Glomerular visceral epithelial cell (primary cell): Measurements from ENCODE around the gene DNAJC7.

Experiments
- DNase-seq: peaks from one replicate; pipeline ENCODE4 v3.0.0-alpha.2; 2016; ENCODE audit errors: extremely low spot score

The DNAJC7 gene

GRCh38 chr17:42016941-42017865, at the start of gene DNAJC7:
Gene DNAJC7 (minus strand): TSS chr17:42017439. CDS start chr17:42017416, 23 bp downstream.
- peak; percentile 93 for DNase-seq

DNA sequence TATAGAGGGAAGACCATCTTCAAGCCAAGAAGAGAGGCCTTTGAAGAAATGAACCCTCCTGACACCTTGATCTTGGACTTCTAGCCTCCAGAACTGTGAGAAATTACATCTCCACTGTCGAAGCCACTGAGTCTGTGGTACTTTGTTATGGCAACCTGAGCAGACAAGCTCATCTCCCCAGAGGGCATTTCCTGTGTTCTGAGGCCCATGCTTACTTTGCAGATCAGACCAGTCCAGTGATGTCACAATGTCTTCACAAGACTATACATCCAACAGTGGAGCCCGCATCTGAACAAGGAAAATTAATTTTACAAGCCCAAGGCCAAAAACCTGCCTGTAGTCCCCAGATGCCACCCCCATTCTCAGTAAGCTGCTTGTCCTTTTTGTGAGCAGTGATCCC, 48.0 kb upstream of the DNAJC7 start:
- no peak for DNase-seq

DNA sequence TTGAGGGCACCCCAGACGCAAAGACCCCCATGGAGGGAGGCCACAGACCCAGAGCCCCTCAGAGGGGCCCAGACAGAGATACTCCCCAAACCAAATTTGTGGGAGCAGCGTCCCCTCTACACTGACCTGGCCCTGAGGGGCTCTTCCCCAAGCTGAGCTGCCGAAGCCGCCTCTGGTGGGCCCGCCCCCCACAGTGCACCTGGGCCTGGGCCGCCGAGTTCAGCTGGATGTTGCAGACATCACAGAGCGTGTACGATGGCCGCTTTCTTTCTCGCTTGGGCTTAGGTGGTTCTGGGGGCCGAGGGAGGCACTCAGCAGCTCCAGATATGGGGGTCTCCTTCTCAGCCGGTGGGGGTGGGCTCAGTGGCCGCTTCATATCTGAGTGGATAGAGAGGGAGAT, 45.4 kb upstream of the DNAJC7 start:
- no peak for DNase-seq

DNA sequence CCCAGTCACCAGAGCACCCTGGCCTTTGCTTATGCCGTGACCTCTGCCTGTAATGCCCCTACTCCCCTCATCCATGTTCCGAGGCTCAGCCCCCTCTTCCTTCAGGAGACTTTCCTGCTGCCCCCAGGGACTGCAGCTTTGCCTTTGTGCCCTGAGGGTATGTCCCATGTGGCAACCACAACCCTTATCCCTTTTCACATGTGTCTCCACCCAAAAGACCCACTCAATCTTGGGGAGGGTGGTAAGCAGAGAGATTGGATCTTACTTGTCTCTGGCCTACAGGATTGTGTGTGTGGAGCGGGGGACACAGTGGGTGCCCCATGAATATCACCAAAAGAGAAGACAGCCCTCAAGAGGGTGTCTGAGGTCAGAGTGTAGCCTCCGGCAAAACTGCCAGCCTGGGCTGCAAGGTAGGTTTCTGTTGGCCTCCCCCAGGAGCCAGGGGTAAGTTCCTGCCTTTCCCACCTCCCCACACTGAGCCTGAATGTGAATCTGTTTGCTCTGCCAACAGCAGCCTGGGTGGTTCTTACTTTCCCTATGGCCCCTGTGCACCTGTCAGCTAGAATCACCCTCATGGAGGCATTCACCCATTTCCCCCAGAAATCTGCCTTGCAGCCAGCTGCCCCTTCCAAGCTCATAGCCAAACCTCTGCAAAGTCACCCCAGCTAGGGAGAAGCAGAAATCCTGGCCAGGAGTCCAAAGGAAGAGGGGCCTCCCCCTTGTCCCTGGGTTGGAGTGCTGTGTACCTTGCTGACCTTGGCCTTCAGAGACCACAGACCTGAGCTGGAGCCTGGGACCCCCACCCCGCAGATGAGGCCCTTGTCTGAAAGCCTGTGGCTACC, 44.6 kb upstream of the DNAJC7 start:
- no peak for DNase-seq

- no peak for DNase-seq
These were observed 43.0 kb upstream of the DNAJC7 start for GRCh38 chr17:42060231-42060630.

DNA sequence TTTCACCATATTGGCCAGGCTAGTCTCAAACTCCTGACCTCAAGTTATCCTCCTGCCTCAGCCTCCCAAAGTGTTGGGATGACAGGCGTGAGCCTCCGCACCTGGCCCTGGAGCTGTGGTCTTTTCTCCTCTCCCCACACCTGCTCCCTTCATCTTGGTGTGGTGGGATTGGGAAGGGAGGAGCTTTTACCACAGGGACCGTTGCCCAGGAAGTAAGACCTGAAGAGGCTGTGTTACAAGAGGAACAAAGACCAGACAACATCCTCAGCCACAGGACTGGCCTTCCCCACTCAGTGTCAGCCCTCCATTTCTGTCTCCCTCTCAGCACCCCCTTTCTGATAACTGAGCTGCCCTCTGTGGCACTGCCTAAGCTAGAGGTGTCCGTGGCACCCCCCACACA, 42.6 kb upstream of the DNAJC7 start:
- DNase-seq: no peak

GRCh38 chr17:42058063-42058462, 40.8 kb upstream of the DNAJC7 start:
- no peak for DNase-seq

DNA sequence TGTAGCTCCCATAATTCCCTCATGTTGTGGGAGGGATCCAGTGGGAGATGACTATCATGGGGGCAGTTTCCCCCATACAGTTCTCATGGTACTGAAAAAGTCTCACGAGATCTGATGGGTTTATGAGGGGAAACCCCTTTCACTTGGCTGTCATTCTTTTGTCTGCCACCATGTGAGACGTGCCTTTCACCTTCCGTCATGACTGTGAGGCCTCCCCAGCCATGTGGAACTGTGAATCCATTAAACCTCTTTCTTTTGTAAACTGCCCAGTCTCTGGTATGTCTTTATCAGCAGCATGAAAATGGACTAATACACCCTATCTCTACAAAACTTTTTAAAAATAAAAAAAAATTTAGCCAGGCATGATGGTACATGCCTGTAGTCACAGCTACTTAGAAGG, 39.4 kb upstream of the DNAJC7 start:
- no peak for DNase-seq

DNA sequence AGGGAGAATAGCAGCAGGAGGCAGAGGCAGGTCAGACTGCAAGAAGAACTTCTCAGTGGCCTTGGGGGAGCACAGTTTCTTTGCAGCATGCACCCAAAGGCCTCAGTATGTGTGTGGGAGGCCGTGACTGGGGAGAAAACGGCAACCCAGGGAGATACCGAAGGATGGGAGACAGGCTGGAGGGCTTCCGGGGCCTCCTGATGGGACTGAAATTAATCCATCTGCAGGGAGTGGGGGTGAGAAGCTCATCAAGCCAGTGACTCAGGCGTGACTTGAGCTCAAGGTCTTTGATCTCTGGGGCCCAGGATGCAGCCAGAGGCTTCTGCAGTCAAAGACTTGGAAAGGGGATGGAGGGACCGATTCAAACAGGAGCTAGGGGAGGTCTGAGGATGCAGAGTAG, 38.3 kb upstream of the DNAJC7 start:
- DNase-seq: peak; percentile 42

DNA sequence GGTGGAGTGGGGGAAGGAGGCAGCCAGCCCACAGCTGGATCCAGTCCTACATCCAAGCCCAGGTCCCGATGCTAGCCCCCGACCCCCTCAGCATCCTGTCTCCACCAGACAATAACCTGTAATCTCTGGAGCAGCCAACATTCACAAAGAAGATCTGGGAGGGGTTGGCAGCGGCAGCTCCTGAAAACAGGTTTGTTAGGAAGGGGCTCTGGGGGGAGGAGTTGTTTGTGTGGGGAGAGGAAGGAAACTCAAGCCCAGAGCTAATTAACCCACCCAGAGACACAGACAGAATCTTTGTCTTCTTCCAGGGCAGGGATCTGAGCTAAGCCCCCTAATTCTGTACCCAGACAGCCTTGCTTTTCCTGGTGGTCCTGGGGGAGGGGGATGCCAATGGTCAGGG, 37.8 kb upstream of the DNAJC7 start:
- DNase-seq: no peak

GRCh38 chr17:42053731-42054500, 36.7 kb upstream of the DNAJC7 start:
- no peak for DNase-seq

GRCh38 chr17:42052346-42052877, 35.2 kb upstream of the DNAJC7 start:
- no peak for DNase-seq

DNA sequence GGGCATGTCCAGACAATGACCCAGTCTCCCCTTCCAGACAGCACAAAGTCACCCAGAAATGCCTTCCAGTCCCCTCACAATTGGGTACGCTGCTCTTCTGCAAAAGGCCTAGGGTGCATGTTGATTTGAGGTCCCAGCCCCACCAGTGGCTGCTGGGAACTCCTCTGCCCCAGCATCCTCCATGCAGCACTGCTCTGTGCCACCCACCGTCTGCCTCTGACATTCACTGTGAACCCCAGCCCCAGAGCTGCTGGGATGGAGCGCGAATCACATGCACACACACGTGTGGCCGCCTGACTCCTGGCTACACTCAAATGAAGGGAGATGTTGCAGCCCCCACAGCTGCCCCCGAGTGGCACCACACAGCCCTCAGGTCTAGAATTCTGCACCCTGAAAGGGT, 34.4 kb upstream of the DNAJC7 start:
- no peak for DNase-seq

DNA sequence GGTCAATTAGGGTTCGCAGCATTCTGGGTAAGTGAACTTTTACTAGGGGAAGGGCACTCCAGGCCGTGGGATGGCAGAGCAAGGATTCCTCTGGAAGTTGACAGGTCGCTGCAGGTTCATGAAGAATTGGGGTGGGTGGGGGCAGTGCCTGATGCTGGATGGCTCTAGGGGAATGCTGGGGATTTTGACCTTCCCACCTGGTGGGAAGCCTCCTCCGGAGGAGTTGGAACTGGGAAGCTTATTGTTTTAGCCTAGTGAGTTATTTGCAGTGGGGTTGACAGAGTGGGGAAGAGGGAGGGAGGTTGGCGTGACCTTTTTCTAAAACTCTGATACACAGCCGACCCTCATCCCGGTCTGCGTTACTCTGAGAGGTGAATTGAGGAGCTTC, 33.8 kb upstream of the DNAJC7 start:
- DNase-seq: no peak

DNA sequence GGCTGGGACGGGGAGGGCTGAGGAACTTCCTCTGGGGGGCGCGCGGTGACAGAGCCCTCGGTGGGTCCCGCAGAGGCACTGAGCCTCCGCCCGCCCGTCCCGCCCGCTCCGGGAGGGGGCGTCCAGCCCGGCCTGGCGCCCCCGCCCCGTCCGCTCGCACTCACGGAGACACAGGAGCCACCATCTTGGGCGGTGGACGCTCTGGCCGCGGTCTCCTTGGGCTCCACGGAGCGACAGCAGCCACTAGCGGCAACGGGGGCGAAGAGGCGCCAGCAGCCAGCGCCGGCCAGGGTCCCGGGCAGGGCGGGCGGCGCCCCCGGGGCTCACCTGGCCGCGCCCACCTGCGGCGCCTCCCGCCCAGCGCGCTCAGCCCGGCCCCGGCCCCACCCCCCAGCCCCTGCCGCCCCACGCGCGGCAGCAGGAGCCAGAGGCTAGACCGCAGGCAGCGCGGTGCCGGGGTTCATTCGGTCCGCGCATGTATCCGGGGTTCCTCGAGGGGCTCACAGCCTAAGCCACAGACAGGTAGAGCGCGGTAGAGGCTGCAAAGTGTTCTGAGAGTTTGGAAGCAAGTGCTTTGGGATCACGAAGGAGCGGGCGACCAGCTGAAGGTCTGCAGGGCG, 33.3 kb upstream of the DNAJC7 start, which contains the start of gene C17orf113:
Gene C17orf113, minus strand, starts transcription at position 209 of the 620 bp plus-strand sequence. CDS start 7,225 bp downstream, outside the sequence.
- DNase-seq: peak; percentile 53

DNA sequence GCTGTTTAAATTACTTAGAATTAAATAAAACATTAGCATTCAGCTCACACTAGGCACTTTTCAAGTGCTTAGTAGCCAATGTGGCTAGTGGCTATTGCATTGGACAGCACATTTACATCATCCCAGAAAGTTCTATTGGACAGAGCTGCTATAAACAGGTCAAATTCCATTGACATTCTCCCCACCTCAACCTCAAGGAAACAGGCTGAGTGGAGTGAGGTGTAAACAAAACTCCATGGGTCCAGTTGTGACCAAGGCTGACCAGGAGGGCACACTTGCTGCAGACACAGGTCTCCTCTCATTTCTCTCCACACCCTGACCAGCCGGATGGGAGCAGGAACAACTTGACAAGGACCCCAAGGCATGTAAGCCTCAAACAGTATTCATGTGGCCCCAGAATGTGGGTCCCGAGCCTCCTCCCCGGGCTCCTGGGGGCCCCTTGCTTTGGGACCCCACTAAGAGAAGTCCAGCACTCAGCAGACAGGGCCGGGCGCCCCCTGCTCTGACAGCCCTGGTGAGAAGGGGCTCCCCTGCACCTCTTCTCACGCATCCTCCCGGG, 32.7 kb upstream of the DNAJC7 start:
- peak; percentile 25 for DNase-seq

- DNase-seq: no peak
These were observed 30.1 kb upstream of the DNAJC7 start for GRCh38 chr17:42047343-42047742.

- DNase-seq: no peak
These were observed 28.5 kb upstream of the DNAJC7 start for GRCh38 chr17:42045719-42046118.

GRCh38 chr17:42042598-42043319, 25.5 kb upstream of the DNAJC7 start:
- DNase-seq: no peak

- DNase-seq: no peak
These were observed 24.4 kb upstream of the DNAJC7 start for GRCh38 chr17:42041619-42042018.
